SK-N-MC (cell line): ENCODE data around the gene NINJ1.

Experiments used
- DNase-seq: peaks from one replicate; pipeline ENCODE4 v3.0.0-alpha.2; 2011; ENCODE audit warnings: low read depth, low spot score
- H3K27ac ChIP-seq: fragments of 200-600 bp; sonication (generic); 2 replicates; pipeline ENCODE4 v1.5.1; 2016; ENCODE audit warnings: mixed run types
- H3K36me3 ChIP-seq: fragments of 200-600 bp; sonication (generic); 2 replicates; pipeline ENCODE4 v1.6.1; 2017; ENCODE audit warnings: antibody characterized with exemption, low read length, mixed read lengths; ENCODE audit not compliant: insufficient read depth
- H3K4me3 ChIP-seq: fragments of 200-600 bp; sonication (generic); 2 replicates; pipeline ENCODE4 v1.5.1; 2016
- H3K9ac ChIP-seq: fragments of 200-600 bp; sonication (generic); 2 replicates; pipeline ENCODE4 v1.8.0; 2017; ENCODE audit warnings: mixed run types, mixed read lengths; ENCODE audit not compliant: insufficient read length
- H3K9me3 ChIP-seq: fragments of 200-600 bp; sonication (generic); 2 replicates; pipeline ENCODE4 v1.6.1; 2017; ENCODE audit warnings: low read depth, mild to moderate bottlenecking, antibody characterized with exemption, low read length, moderate library complexity, mixed read lengths
- EZH2 ChIP-seq: fragments of 200-600 bp; sonication (generic); IDR thresholded peaks from one replicate; pipeline ENCODE4 v1.6.1; 2017; ENCODE audit warnings: antibody characterized with exemption
- FOXP2 ChIP-seq: optimal IDR thresholded peaks from 2 replicates; pipeline ENCODE3; 2011; ENCODE audit warnings: mild to moderate bottlenecking, moderate library complexity; ENCODE audit not compliant: insufficient read depth; ENCODE audit errors: extremely low read length, control extremely low read depth
- POLR2AphosphoS5 ChIP-seq: IDR thresholded peaks from 2 replicates; pipeline ENCODE4 v1.6.1; 2012; ENCODE audit warnings: mild to moderate bottlenecking, low read depth, low read length, borderline replicate concordance

Gene NINJ1

GRCh38 chr9:93126151-93126781 lies 7.8 kb downstream of the NINJ1 start:
- Histone ChIP-seq H3K9ac (no peak overlapping the region), H3K36me3 (no peaks in the 10 kb centered on the region), H3K9me3 (no peaks in the 10 kb centered on the region), H3K4me3 (no peak overlapping the region), H3K27ac (no peak overlapping the region)
- no peak for DNase-seq
- TF ChIP-seq POLR2AphosphoS5, result no peak
- TF ChIP-seq EZH2, result no peak
- TF ChIP-seq FOXP2, result no peak

GRCh38 chr9:93125331-93125894 lies 8.6 kb downstream of the NINJ1 start:
- Histone ChIP-seq H3K27ac (no peak overlapping the region), H3K9ac (no peak overlapping the region), H3K9me3 (no peaks in the 10 kb centered on the region), H3K4me3 (no peak overlapping the region), H3K36me3 (no peaks in the 10 kb centered on the region)
- no peak for TF ChIP-seq POLR2AphosphoS5
- no peak for TF ChIP-seq EZH2
- no peak for TF ChIP-seq FOXP2
- DNase-seq, result no peak

GRCh38 chr9:93124793-93125192 lies 9.3 kb downstream of the NINJ1 start:
- TF ChIP-seq POLR2AphosphoS5, result no peak
- Histone ChIP-seq H3K36me3 (no peaks in the 10 kb centered on the region), H3K27ac (no peak overlapping the region), H3K4me3 (no peak overlapping the region), H3K9ac (no peak overlapping the region), H3K9me3 (no peaks in the 10 kb centered on the region)
- no peak for DNase-seq

- no peak for DNase-seq
- no peaks in the 10 kb centered on the region for H3K9me3 ChIP-seq
- no peak overlapping the region for H3K27ac ChIP-seq
- TF ChIP-seq FOXP2 (no peak), EZH2 (no peak), POLR2AphosphoS5 (no peak)
- H3K36me3 ChIP-seq, result no peaks in the 10 kb centered on the region
- no peak overlapping the region for H3K9ac ChIP-seq
- H3K4me3 ChIP-seq, result no peak overlapping the region
Measured at GRCh38 chr9:93123561-93124283, 10.3 kb downstream of the NINJ1 start.

- DNase-seq, result no peak
- no peak overlapping the region for H3K4me3 ChIP-seq
- no peak for TF ChIP-seq POLR2AphosphoS5
- no peak for TF ChIP-seq FOXP2
- TF ChIP-seq EZH2, result no peak
- no peaks in the 10 kb centered on the region for H3K36me3 ChIP-seq
- H3K9me3 ChIP-seq, result no peaks in the 10 kb centered on the region
- H3K9ac ChIP-seq, result no peak overlapping the region
- no peak overlapping the region for H3K27ac ChIP-seq
Measured at GRCh38 chr9:93122721-93123221, 11.3 kb downstream of the NINJ1 start.

GRCh38 chr9:93121316-93122241 lies 12.5 kb downstream of the NINJ1 start:
- H3K27ac ChIP-seq, result no peak overlapping the region
- TF ChIP-seq FOXP2, result no peak
- no peak for TF ChIP-seq POLR2AphosphoS5
- TF ChIP-seq EZH2, result no peak
- DNase-seq, result no peak
- H3K9ac ChIP-seq, result no peak overlapping the region
- no peaks in the 10 kb centered on the region for H3K36me3 ChIP-seq
- H3K9me3 ChIP-seq, result no peaks in the 10 kb centered on the region
- H3K4me3 ChIP-seq, result no peak overlapping the region

- H3K9ac ChIP-seq, result no peak overlapping the region
- no peak overlapping the region for H3K27ac ChIP-seq
- H3K4me3 ChIP-seq, result no peak overlapping the region
- H3K9me3 ChIP-seq, result no peaks in the 10 kb centered on the region
- no peak for TF ChIP-seq EZH2
- no peak for TF ChIP-seq POLR2AphosphoS5
- no peak for TF ChIP-seq FOXP2
- no peaks in the 10 kb centered on the region for H3K36me3 ChIP-seq
- DNase-seq, result no peak
Measured at GRCh38 chr9:93120846-93121315, 13.2 kb downstream of the NINJ1 start.
